ENCODE data around the gene SIM1. TPM values are rescaled to one million over a fixed set of nuclear protein-coding genes. Genes with fewer than 3 reads are reported as not detected.

The SIM1 gene, protein sequence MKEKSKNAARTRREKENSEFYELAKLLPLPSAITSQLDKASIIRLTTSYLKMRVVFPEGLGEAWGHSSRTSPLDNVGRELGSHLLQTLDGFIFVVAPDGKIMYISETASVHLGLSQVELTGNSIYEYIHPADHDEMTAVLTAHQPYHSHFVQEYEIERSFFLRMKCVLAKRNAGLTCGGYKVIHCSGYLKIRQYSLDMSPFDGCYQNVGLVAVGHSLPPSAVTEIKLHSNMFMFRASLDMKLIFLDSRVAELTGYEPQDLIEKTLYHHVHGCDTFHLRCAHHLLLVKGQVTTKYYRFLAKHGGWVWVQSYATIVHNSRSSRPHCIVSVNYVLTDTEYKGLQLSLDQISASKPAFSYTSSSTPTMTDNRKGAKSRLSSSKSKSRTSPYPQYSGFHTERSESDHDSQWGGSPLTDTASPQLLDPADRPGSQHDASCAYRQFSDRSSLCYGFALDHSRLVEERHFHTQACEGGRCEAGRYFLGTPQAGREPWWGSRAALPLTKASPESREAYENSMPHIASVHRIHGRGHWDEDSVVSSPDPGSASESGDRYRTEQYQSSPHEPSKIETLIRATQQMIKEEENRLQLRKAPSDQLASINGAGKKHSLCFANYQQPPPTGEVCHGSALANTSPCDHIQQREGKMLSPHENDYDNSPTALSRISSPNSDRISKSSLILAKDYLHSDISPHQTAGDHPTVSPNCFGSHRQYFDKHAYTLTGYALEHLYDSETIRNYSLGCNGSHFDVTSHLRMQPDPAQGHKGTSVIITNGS
- total RNA-seq, result not detected in 2 replicates

DNA sequence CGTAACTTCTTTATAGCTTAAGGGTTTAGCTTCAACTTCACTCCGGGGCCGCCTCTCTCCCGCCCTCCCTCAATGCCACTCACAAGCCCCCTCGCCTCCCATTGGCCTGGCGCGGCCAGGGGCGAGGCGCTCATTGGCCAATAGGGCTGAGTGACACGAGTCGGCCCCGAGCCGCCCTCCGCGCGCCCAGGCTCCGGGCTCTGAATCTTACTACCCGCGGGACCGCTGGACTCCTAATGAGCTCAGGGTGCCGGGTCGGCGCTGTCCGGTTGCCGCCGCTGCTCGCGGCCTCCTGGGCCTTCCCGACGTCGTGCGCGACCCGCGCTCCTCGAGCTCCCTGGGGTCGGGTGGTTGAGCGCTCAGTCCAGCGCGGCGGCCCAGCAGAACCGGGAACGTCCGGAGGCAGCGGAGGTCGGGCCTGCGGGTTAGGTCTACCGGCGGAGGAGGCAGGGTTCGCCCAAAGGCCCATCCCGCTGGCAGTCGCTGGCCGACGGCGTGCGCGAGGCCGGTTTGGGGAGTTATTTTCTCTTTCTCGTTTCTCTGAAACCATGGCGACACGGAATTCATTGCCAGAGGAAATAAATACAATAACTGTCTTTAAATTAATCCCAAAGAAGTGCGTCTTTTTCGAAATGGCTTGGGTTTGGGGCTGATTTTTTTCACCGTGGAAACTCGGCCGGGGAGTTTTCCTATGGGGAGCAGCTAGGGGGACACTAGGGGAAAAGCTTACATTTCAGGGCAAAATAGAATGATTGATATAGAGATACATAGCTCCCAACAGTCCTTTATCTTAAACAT is at the start of gene SIM1:
Gene SIM1, minus strand, starts transcription at position 19 of the 798 bp plus-strand sequence. CDS start 1,453 bp downstream, outside the sequence.
- no peak within 1 kb of the TSS for H3K4me3 ChIP-seq (ENCODE audit: low read depth, low read length)
- H3K36me3 ChIP-seq (ENCODE audit: control insufficient read depth, insufficient read depth, low read length), result no peaks in the 10 kb centered on the region
- FAIRE-seq, result no peak
- H3K27me3 ChIP-seq (ENCODE audit: control insufficient read depth, insufficient read depth, low read length), result peaks cover 77% of the 10 kb centered on the region
- no peak for DNase-seq (ENCODE audit: low read depth)
- TF ChIP-seq, protein P1, sequence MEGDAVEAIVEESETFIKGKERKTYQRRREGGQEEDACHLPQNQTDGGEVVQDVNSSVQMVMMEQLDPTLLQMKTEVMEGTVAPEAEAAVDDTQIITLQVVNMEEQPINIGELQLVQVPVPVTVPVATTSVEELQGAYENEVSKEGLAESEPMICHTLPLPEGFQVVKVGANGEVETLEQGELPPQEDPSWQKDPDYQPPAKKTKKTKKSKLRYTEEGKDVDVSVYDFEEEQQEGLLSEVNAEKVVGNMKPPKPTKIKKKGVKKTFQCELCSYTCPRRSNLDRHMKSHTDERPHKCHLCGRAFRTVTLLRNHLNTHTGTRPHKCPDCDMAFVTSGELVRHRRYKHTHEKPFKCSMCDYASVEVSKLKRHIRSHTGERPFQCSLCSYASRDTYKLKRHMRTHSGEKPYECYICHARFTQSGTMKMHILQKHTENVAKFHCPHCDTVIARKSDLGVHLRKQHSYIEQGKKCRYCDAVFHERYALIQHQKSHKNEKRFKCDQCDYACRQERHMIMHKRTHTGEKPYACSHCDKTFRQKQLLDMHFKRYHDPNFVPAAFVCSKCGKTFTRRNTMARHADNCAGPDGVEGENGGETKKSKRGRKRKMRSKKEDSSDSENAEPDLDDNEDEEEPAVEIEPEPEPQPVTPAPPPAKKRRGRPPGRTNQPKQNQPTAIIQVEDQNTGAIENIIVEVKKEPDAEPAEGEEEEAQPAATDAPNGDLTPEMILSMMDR (IDR thresholded peaks at IDR 0.05; ENCODE audit: insufficient read depth, low read length, severe bottlenecking), result no peak

DNA sequence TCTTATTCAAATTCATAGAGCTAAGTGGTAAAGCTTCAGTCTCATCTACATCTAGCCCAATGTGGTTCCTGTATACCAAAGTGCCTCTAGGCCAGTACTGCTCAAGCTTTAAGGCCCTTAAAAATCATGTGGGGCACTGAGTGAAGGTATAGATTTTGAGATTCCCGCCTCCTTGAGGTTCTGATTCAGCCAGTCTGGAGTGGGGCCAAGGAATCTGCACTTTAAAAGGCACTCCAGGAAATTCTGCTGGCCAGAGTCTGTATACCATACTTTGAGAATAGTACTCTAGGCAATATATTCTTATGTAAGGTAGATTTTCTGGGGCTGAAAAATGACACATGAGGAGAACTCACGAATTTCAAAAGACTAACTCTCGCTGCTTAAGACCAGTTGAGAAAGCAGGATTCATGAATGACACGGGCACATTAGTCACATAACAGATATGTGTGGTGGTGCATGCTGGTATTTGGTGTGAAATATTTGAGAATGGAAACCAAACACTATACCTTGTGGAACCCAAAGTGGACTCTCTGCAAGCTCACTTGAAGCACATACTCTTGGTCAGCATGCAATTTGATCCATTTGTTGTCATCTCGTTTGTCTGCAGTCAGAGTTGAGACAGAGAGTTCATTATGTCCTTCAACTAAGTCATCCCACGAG is 47.6 kb upstream of the SIM1 start:
- DNase-seq (ENCODE audit: low read depth) (peak; percentile 38), FAIRE-seq (no peak)
- Histone ChIP-seq H3K4me3 (ENCODE audit: low read depth, low read length) (no peak overlapping the region), H3K27me3 (ENCODE audit: control insufficient read depth, insufficient read depth, low read length) (no peaks in the 10 kb centered on the region), H3K36me3 (ENCODE audit: control insufficient read depth, insufficient read depth, low read length) (peaks cover 5% of the 10 kb centered on the region)
- TF ChIP-seq, protein P1 (IDR thresholded peaks at IDR 0.05; ENCODE audit: insufficient read depth, low read length, severe bottlenecking), result no peak

DNA sequence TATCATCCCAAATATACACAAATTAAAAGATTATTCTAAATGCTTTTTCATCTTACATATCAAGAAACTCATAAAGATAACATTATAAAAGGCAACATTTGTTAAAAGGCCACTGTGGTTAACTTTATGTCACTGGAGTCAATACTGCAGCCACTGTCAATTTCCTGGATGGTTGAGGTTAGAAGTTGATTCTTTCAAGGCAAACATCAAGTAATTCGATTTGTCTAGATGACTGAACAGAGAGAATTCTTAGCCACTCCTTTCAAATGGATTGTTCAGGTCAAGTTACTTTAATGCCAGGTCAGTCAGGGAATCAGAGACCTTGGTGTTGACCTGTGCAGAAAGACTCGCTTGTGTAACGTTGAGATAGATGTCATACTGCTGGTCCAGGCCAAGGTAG is 44.4 kb upstream of the SIM1 start:
- Histone ChIP-seq H3K36me3 (ENCODE audit: control insufficient read depth, insufficient read depth, low read length) (peaks cover 2% of the 10 kb centered on the region), H3K27me3 (ENCODE audit: control insufficient read depth, insufficient read depth, low read length) (no peaks in the 10 kb centered on the region), H3K4me3 (ENCODE audit: low read depth, low read length) (no peak overlapping the region)
- DNase-seq (ENCODE audit: low read depth) (no peak), FAIRE-seq (no peak)
- TF ChIP-seq, protein P1 (IDR thresholded peaks at IDR 0.05; ENCODE audit: insufficient read depth, low read length, severe bottlenecking), result no peak

DNA sequence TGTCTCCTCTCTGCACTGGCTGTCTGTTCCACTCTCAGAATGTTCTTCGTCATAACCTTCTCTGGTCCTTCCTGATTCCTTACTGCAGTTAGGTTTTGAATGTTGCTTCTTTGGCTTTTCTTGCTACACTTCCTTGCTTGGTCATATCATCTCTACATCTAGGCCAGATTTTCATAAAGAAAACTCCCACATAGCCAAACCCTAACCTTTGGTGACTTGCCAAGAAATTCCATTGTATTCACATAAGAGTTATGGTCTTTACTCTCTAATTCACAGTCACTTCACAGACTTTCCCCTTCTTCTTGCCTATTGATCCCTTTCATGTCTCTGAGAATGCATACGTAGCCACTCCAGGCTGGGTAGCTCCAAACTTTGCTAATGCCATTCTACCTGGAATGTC is 41.9 kb upstream of the SIM1 start:
- no peaks in the 10 kb centered on the region for H3K27me3 ChIP-seq (ENCODE audit: control insufficient read depth, insufficient read depth, low read length)
- TF ChIP-seq, protein P1 (IDR thresholded peaks at IDR 0.05; ENCODE audit: insufficient read depth, low read length, severe bottlenecking), result no peak
- no peaks in the 10 kb centered on the region for H3K36me3 ChIP-seq (ENCODE audit: control insufficient read depth, insufficient read depth, low read length)
- FAIRE-seq, result no peak
- no peak for DNase-seq (ENCODE audit: low read depth)
- no peak overlapping the region for H3K4me3 ChIP-seq (ENCODE audit: low read depth, low read length)
